NCI-H1694 (cell line): ENCODE data around the gene LAT.
"Not testable (repeated sequence)": the region's sequence is repeated elsewhere in the genome, so short reads cannot be mapped to it uniquely, and the experiment has no call there.

Experiments
- DNase-seq: peaks from one replicate; lab custom pipeline; 2025; lab: John Stamatoyannopoulos, UW

LAT gene

GRCh38 chr16:28977703-28978662, 6.9 kb upstream of the LAT start:
- no peak for DNase-seq

DNA sequence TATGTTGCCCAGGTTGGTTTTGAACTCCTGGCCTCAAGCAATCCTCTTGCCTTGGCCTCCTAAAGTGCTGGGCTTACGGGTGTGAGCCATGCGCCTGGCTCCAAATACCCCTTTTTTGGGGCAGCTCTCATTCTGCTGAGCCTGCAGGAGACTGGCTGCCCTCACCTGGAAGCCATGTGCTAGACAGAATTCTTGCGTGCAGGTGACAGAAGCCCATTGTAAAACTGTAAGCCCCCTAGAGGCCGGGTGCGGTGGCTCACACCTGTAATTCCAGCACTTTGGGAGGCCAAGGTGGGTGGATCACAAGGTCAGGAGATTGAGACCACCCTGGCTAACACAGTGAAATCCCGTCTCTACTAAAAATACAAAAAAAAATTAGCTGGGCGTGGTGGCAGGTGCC, 4.5 kb upstream of the LAT start:
- DNase-seq, result not testable (repeated sequence)

DNA sequence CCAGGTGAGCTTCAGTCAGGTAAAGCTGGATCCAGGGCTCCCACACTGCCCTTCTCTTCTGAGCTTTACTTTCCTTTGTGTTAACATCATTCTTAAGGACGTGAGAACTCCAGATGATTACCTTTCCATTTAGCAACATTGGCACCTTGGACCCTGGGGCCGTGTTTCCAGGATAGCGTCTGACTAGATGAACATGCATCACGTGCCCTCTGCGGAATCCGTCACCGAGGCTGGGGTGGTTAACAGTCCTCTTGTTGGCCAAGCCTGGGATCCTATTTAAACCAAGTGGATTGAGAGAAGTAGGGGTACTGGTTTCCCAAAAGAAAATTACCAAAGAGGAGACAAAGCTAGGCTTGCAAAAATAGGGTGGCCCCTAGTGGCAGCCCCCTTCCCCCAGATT, 3.9 kb upstream of the LAT start:
- no peak for DNase-seq

DNA sequence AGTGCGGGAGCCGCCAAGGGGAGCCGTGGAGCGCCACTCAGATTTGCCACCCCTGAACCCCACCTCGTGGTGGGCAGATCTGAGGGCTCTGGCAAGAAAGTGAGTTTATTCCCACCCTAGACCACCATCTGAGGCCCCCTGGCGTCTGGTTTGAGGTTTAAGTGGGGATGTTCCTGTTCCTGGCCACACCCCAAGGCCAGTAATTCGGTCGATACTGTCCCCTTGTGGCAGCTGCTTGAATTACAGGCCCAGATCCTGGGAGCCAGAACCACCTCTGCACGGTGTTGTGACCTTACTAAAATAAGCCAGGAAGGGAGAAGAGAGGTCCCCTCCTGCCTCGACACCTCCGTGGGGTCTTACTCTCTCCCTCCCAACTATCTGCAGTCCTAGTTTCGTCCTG, 3.3 kb upstream of the LAT start:
- no peak for DNase-seq

- no peak for DNase-seq
Observed at GRCh38 chr16:28982418-28982817, 2.4 kb upstream of the LAT start.

DNA sequence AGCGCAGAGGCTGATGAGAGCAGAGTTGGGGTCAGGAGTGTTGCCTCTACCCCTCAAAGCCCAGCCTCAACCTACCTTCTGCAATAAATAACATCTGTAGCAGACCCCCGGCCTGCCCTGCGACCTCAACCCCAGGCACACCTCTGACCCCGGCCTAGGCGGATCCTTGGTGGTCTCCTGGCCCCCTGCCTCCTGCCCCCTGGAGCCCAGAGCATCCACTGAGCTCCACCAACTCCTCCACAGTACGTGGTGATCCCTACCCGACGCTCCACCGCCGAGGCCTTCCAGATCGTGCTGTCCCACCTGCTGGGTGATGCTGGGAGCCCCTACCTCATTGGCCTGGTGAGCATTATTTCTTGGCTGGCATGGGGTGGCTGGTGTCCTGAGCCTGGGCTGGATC, 1.9 kb upstream of the LAT start:
- DNase-seq, result no peak

DNA sequence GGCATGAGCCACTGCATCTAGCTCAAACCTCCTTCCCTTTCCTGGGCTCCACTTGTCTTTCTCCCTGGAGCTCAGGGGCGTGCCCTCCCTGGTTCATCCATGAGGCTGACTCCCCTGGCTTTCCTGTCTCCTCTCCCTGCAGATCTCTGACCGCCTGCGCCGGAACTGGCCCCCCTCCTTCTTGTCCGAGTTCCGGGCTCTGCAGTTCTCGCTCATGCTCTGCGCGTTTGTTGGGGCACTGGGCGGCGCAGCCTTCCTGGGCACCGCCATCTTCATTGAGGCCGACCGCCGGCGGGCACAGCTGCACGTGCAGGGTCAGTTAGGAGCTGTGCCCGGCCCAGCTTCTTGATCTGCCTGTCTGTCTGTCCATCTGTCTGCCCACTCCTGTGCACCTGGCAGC, 1.2 kb upstream of the LAT start:
- no peak for DNase-seq

GRCh38 chr16:28984091-28984490, 761 bp upstream of the LAT start:
- no peak for DNase-seq

DNA sequence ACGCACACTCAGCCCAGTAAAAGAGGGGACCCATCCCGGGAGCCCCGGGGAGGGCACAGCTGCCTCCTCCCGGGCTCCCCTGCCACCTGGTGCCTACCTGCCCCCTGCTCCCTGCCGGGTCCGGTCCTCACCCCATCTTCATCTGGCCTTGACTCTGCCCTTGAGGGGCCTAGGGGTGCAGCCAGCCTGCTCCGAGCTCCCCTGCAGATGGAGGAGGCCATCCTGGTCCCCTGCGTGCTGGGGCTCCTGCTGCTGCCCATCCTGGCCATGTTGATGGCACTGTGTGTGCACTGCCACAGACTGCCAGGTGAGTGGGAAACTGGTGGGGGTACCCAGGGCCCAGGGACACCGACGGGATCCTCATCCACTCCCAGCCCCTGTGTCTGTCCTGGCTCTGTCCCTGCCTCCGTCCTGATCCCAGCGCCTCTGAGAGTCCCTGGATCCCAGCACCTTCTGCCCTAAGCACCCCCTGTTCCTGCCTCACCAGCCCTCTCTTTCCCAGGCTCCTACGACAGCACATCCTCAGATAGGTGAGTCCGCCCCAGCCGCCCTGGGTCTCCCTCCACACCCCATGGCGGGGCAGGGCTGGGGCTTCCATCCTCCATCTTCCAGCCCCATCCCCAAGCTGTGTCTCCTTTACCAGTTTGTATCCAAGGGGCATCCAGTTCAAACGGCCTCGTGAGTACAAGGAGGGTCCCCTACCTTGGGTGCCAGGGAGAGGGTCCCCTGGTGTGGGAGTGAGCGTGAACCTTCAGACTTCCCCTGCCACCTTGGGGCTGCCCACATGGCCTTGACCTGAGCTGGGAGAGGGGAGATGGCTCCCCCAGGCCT, 574 bp downstream of the LAT start:
- no peak for DNase-seq

GRCh38 chr16:28986046-28986445, 1.2 kb downstream of the LAT start:
- no peak for DNase-seq

DNA sequence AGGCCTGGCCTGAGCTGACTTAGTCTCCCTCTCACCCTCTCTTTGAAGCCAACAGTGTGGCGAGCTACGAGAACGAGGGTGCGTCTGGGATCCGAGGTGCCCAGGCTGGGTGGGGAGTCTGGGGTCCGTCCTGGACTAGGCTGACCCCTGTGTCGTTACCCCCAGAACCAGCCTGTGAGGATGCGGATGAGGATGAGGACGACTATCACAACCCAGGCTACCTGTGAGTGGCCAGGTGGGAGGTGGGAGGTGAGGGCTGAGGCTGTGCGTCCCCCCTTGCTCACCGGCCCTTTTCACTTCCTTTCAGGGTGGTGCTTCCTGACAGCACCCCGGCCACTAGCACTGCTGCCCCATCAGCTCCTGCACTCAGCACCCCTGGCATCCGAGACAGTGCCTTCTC, 1.6 kb downstream of the LAT start:
- no peak for DNase-seq

- no peak for DNase-seq
Observed at GRCh38 chr16:28987170-28987853, 2.5 kb downstream of the LAT start.

GRCh38 chr16:28989363-28989762, 4.5 kb downstream of the LAT start:
- no peak for DNase-seq

GRCh38 chr16:28990375-28991040, 5.7 kb downstream of the LAT start:
- DNase-seq, result no peak

DNA sequence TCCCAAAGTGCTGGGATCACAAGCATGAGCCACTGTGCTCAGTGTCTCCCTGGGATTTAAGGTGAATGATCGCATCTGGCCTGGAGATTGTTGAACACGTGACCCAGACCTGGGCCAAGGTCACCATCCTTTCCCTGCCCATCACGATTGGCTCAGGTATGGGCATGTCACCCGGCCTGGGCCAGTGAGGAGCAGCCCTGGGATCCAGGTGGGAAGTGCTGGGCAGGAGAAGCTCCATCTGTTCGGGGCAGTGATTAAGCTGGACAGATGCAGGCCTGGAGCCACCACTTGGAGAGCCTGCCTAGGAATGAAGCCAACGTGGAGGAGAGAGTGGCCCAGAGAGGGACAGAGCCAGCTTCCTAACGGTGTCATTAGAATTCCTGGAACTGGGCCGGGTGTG, 6.8 kb downstream of the LAT start:
- no peak for DNase-seq

GRCh38 chr16:28992496-28992895, 7.6 kb downstream of the LAT start:
- no peak for DNase-seq

DNA sequence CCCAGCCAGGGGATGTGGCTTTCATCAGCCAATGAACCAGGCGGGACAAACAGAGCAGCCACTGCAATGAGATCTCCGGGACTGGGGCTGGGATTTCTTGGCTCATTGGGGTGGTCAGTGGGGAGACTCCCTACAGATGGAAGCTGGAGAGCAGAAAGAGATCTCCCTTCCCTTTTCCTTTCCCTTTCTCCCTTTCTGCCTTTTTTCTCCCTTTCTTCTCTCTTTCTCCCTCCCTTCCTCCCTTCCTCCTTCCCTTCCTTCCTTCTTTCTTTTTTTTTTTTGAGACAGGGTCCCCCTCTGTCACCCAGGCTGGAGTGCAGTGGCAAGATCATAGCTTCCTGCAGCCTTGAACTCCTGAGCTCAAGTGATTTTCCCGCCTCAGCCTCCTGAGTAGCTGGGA, 14.0 kb downstream of the LAT start:
- no peak for DNase-seq

DNA sequence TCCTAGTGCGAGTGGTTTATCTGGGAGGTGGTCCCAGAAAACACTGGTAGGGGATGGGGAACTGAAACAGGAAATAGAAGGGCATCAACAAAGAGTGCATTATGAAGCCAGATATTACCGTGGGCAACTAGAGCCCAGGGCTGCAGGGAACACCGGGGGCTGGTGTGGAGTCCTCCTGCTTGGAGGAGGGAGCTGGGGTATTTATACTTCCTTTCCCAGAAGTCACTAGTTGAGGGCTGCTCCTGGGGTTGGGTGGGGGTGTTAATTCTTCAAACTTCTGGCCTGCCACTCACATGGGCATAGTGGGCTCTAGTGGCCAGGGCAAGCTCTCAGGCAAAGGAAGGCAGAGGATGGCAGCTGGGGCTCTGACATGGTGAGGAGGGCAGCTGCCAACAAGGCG, 14.7 kb downstream of the LAT start:
- DNase-seq, result no peak

GRCh38 chr16:29000019-29000418, 15.2 kb downstream of the LAT start:
- no peak for DNase-seq

DNA sequence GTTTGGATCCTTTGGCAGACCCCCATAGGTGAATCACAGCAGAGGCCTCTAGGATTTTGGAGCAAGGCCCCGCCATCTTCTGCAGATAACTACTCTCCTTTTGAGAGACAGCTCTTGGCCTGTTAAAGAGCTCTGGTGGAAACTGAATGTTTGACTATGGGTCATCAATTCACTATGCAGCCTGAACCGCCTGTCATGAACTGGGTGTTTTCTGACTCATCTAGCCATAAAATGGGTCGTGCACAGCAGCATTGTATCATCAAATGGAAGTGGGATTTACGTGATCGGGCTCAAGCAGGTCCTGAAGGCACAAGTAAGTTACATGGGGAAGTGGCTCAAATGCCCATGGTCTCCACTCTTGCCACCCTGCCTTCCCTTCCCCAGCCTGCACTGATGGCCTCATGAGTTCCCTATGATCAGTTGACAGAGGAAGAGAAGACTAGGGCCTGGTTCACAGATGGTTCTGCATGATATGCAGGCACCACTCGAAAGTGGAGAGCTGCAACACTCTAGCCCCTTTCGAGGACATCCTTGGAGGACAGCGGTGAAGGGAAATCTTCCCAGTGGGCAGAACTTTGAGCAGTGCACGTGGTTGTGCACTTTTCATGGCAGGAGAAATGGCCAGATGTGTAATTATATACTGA, 19.8 kb downstream of the LAT start:
- not testable (repeated sequence) for DNase-seq
